ENCODE measurements around the gene SATB1.

The SATB1 gene

DNA sequence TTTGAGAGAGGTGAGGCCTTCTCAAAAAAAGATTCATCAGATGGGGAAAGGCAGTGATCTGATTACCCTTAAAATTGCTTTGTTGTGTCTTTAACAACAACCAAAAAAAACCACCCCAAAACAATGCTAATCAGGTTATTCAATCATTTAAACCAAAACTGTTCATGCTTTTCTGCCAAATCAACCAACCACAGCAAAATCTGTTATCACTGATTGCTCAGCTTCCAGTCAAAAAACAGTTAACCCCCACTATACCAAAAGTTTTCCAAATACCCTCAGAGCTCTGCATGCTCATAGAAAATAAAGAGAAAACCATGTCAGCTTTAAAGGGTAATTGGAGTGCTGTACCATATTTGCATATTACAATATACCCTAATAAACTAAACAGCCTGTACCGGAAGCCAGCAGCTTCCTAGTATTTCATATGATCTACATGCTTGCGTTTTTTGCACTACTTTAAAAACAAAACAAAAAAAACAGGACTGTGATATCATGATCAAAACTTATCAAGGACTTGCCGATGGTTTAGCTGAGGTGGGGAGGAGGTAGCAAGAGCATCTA is 22.8 kb downstream of the SATB1 start:
- no peak for DNase-seq (ENCODE audit: low read depth in 3 of 3, low spot score in 1 of 3)

DNA sequence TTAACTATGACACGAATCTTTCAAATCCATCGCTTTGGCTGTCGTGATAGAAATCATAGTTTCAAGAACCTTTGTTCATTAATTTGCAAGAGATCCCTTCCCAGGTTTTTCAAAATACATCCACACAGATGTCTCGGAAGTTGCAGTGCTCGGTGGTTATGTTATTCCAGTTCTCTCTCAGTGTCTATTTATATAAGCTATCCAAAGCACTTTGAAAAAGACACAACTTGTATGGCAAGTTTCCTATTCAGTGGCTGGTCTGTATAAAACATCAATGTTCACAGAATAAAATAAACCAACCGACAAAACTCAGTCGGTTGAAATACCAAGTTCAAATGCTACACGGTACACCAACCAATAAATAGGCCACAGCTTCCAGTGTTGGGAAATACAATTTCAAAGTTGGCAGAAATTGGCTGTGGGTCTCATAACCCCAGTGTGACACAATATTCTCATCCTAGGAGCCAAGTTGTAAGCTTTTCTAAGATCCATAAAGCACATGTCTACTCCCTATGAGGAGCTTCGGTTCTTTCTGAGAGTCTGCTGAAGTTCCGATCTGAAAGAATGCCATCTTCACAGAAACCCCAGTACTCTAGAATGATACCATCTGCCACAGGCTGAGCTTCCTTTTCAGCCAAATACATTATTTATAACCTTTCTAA is 23.7 kb downstream of the SATB1 start:
- no peak for DNase-seq (ENCODE audit: low read depth in 3 of 3, low spot score in 1 of 3)

DNA sequence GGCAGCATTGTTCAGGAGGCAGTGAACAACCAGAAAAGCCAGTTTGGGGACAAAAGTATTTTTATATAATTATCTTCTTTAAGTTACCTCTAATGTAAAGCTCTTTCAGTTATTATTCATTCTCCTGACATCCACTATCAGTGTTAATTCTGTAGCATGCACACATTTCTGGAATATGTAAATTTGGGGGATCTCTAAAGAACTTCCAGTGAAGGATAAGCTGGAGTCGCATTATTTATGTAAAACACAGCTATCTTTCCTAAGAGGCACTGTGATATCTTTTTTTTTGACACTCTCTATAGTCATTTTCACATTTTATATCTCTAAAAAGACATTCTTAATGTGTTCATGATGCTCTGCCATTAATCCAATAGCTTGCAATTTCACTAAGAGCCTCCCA is 26.7 kb downstream of the SATB1 start:
- no peak for DNase-seq (ENCODE audit: low read depth in 3 of 3, low spot score in 1 of 3)

DNA sequence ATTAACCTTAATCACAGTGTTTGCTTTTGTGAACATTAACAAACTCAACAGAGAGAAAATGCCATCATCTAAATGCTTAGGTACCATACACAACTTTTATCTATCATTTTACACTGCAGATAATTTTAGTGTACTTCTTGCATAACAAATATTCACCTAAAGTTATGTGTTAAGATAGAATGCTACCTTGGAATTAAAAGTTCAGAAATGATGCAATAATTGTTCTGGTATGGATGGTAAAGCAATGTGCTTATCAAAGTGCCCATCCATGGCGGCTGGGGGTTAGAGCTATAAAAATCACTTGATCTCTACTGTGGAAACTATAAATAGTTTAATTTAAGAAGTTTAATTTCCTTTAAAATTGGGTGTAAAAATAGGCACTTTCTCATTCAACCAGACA is 28.7 kb downstream of the SATB1 start:
- DNase-seq (ENCODE audit: low read depth in 3 of 3, low spot score in 1 of 3): no peak

DNA sequence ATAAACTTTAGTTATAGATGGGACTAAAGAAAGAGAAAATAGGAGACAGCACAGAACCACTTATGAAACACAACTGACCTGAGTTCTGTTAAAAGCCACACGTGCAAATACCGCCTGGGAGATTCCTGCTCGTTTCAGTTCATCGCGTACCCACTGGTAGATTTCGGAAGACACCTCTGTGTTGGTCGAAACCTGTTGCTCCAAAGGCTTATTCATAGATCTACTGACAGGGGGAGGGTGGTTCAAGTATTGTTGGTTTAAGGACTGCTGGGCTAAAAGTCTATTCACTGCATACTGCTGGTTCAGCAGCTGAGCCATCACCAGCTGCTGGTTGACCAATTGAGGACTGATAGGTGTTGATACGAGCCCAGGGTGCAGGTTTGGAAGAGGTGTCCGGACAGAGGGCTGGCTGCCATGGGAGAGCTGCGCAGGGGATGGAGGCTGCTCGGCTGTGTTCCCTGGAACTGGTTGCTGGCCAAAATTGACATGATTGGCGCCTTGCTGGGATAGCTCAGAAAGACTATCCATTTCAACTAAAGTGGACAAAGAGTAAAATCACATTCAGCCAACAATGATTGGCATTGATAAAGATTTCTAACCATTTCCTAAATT is 30.6 kb downstream of the SATB1 start:
- no peak for DNase-seq (ENCODE audit: low read depth in 3 of 3, low spot score in 1 of 3)

DNA sequence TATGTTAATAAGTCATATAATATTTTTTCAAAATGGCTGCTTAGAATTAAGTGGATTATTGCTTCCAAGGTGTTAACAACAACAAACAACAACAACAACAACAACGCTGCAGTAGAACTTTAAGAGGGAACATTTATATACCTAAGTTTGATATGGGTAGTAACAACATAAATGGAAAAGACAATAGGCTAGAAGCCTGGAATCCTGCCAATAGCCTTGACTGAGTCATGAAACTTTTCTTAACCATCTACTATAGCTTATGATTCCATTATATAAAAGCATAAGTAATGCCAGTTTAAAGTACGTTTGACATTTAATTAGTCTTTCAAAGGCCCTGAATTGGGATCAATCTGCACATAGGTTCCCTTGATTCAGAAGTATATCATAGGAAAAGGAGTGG is 31.2 kb downstream of the SATB1 start:
- DNase-seq (ENCODE audit: low read depth in 3 of 3, low spot score in 1 of 3): no peak

DNA sequence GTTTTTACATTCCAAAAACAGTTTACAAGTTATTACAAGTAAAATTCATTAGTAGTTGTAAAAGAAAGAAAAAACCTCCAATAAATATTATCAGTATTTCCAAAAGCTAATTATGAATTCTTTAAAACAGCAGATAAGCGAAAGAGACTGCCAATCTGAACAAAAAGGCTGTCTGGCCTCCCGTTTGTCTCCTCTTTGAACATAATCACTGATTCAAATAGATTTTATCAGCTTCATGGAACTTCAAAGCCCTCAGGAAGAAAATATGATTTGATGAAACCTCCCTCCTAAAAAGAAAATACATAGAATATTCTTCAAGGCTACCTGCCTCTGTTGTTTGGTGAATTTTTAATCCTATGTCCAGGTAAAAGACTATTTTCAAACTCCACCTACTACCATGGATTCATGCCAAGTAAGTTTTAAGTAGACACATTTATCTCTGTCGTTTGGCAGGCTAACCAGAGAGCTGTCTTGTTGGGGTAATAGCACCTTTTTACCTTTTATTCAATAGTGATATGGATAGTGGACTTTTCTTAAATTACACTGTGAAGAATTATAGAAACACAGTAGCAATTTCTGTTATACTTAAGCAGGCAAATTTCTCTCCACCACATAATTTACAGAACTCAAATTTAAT is 35.0 kb downstream of the SATB1 start:
- no peak for DNase-seq (ENCODE audit: low read depth in 3 of 3, low spot score in 1 of 3)

DNA sequence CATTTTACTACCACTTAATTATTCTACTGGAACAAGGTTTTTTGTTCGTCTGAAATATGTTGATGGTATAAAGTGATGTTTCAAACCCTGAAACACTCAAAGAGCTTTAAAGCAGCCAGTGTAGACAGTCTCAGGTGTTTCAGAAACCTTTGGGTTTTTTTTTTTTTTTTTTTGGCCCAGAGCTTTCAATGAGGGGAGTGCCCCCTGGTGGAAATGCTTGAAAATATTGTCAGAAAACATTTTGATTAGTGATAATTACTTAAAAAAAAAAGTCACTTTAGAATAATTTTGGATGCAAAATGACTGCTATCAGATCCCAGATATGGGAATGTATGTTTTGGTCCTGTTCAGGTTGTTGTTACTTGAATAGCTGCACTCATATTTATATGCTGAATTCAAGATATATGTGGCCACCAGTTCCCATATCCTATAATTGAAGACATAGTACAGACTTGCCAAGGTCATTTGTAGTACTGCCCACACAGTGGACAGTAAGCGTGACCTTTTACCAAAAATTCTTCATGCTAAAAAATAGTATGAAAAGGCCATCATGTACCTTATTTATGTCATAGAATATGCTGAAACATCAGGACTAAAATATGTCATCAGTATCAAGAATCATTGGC is 35.9 kb downstream of the SATB1 start:
- DNase-seq (ENCODE audit: low read depth in 3 of 3, low spot score in 1 of 3): no peak

DNA sequence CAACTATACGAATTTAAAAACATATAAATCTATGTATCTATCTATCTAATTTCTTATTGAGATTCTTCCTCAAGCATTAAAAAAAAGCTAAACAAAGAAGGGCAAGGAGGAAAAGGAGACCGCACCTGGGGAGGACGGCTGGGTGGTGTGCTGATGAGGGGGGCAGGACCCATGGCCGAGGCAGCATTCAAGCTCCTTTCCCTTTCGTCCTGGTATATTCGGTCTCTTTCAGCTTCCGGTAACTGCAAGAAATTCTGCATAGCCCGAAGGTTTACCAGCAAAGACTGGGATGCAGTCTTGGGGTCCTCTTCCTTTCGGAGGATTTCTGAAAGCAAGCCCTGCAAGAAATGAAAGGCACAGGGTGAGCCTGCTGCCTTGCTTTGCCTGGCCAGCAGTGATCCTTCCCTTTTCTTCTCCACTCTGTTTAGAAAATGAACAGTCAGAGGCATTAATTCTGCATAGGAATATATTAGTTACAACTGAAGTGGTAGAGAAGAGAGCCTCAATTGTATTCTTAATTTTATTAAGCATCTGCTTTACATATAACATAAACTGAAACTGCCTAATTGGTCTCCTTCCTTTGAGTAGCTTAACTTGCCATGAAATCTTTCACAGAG is 38.8 kb downstream of the SATB1 start:
- no peak for DNase-seq (ENCODE audit: low read depth in 3 of 3, low spot score in 1 of 3)

DNA sequence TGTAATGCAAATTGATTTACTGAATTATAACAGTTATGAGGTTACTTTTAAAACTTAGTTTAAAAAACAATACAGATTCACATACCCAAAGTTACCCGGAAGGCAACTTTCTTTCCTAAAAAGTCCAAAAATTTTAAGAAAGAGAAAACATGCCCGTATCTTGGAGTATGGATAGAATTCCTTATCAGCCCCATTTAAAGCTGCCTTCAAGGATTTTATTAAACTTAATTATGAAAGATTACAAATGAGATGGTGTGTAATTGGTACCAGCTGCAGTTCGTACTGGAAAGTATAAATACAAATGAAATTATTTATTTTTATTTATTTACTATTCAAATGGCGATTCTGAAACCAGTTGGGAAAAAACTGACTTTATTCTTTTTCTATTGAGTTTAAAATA is 39.4 kb downstream of the SATB1 start:
- DNase-seq (ENCODE audit: low read depth in 3 of 3, low spot score in 1 of 3): no peak

DNA sequence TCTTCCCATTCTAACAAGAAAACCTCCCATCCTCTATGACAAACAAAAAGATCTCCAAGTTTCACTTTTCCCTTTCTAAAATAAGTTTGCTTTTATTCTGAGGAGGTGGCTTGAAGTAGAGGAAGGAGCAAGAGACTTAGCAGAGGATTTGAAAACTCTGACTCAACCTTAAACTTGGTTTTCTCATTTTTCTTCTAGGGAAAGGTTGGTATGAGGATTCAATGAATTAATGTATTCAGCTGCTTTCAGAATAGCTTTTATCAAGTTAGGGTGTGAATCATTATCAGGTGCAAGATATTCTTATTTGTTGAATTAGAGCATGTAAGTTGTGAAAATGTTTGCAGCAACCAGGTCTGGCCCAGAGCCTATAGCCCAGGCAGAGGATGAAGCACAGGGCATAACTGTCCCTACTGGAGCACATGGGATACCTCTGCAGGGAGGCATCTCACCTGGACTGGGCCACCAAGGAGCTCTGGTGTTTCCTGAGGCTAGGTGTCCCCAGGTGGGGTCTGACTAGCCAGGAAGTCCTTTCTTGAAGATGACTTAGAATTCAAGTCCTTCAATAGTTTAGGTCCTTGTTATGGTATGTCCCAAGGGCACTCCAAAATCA is 42.3 kb downstream of the SATB1 start:
- DNase-seq (ENCODE audit: low read depth in 3 of 3, low spot score in 1 of 3): no peak

DNA sequence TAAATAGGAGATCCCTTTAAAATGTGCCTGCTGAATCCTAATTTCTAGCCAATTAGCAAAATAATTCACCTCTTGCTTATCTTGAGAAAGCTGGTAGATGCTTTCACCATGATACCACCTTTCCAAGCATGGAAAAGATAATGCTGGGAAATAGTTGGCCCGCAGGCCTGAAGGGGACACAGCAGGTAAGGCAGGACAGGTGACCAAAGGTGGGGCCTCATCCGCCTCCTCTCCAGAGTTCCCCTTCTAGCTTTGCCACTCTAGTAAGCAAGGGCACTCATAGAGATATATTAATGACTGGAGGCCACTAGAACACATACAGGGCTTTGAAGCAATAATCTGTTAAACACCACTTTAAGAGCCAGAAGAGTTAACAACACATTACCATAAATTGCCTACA is 45.5 kb downstream of the SATB1 start:
- DNase-seq (ENCODE audit: low read depth in 3 of 3, low spot score in 1 of 3): no peak

DNA sequence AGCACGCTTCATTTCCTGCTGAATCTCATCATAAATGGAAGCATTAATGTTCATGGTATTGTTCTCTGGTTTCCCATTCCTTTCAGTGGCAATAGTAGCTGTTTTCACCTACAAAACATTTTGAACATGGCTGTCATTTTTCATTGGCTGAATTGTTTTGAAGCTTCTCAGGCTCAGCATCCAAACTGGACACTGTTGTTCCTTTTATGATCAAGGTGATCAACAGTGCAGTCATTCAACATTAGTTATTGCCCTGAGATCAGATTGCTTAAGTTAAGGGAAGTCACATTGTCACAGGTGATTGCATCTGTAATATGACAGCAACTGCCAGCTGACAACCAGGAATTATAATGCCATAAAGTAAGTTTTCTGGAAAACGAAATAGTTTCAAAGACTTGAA is 46.9 kb downstream of the SATB1 start:
- no peak for DNase-seq (ENCODE audit: low read depth in 3 of 3, low spot score in 1 of 3)

DNA sequence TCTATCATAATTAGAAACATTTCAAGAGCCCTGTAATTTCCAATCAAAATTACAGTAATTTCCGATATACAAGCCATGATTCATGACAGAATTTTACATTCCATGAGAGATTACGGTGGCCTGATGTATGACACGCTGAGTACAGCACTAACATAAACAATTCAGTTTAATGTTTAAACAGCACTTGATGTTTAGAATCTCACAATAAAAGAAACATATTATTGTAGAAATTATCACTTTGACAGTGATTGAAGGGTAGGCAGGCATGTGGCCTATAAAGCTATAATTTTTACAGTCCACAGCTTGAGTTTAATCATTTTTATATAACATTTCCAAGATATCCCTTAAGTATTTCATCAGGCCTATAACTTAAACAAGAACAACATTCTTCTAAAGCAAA is 48.5 kb downstream of the SATB1 start:
- no peak for DNase-seq (ENCODE audit: low read depth in 3 of 3, low spot score in 1 of 3)

DNA sequence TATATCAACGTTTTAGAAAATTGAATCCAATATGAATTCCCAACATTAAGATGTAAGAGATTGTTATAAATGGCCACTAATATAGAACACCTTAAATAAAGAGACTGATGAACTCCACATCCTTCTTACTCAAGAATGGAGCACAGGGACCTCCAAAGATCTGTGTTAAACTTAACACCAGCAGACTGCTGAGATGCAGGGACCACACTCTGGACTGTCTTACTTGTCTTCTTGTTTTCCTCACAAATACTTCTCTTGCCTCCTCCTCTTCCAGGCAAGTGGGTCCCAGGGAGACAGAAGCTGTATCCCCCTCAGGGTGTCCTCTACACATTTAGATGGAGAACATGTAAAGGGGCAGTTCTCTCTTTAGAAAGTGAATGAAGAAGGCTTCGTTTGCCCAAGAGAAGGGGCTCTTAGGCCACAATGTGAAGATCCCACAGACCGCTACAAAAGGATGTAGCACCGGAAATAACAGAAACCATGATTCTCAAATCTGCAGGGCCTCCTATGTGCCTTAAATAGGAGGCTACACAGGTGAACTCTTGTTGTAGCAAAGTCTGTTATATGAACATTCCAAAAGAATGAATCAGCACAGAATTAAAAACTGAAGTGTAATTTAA is 52.2 kb downstream of the SATB1 start:
- DNase-seq (ENCODE audit: low read depth in 3 of 3, low spot score in 1 of 3): no peak

DNA sequence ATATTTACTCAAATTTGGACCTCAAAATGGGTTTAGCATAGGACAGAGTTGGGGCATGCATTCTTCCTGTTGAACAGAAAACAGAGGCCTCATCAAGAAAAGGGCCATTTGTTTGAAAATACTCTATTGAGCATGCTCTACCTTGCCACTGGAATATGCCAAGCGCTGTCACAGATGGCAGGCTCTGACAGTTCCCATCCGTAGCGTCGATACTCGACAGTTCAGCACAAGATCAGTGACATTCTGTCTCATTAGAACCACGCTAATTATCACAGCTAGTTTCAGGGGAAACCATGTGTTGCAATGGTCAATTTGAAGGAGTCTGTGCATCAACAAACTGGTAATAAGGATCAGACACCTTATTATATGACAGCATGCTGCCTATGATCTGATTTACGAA is 54.5 kb downstream of the SATB1 start:
- no peak for DNase-seq (ENCODE audit: low read depth in 3 of 3, low spot score in 1 of 3)

DNA sequence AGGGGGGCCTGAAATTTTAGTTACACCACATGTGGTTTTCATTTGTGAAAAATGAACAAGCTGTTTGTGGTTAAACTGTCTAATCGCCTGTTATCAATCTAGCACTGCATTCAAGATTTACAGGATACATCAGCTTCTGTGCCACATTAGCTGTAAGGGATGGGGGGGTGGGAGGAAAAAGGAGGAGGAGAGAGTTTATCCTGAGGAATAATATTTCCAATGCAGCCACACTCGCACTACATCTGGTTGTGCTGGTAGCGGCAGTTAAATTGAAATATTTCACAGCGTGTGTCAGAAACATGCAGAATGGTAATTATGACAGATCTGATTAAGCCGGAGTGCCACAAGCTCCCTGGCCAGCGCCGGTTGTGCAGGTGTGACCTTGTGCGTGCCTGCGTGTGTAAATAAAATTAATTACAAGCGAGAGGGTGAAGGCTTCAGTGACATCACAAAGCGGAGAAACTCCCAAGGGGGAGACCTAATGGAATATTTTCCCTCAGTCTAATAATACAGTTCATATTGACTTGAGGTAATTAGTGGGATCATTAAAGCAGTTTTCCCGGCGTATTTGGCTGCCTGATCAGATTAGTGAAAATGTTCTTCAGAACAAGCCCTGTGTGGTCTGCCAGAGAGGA is 55.5 kb downstream of the SATB1 start:
- DNase-seq (ENCODE audit: low read depth in 3 of 3, low spot score in 1 of 3): no peak

DNA sequence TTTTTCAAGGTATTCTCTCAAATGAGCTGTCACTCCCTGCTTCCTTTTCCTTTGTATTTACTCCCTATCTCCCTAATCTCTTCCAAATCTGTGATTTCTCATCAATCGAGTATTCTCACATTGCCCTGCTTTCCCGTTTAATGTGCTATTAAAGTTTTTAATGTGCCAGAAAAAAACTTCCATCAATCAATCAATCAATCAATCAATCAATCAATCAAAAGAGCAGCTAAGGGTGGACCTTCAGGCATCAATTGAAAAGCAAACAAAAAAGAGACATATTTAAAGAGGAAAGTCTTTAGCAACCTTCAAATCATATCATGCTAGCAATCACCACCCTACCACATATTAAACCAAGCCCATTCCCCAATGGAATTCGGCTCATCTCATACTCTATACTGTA is 58.9 kb downstream of the SATB1 start:
- DNase-seq (ENCODE audit: low read depth in 3 of 3, low spot score in 1 of 3): no peak

DNA sequence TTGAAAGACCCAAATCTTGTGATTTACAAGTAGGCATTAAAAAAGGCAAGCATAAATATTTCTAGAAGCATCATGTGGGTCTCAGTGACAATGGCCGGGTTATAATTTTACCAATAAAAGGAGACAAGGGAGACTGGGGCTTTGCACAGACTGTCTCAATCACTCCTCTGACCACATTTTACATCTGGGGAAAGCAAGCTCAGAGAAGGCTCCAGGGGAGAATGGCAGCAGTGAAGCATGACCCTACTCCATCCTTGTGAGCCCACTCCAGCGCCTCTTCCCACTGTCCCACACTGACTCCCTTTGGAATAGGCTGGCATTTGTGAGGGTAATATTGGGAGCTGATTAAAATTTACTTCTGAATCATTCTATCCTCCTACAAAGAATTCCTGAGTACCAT is 61.8 kb downstream of the SATB1 start:
- DNase-seq (ENCODE audit: low read depth in 3 of 3, low spot score in 1 of 3): no peak

DNA sequence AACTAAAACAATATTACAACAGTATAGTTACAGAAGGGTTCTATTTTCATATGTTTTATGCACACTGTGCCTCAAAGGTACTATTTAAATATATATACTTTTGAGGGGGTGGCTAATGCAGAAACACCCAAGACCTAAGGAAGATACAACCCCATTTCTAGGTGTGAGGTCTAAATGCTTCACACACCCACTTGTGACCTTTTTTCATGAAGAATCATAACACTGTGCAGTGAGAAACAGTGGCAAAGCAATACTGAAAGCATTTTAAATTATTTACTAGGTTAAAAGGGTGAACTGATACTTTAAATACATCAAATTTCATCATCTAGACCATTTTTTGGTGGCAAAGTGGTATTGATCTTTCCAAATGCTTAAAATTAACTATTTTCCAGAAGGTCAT is 67.4 kb downstream of the SATB1 start:
- DNase-seq (ENCODE audit: low read depth in 3 of 3, low spot score in 1 of 3): no peak

Data from stimulated activated CD4-positive, alpha-beta T cell treated with anti-CD3 and anti-CD28 coated beads, TNF-alpha, amount 100 ng/mL, for 1 hour (primary cell).